Measurements from ENCODE around the gene KRT74.

KRT74 gene

DNA sequence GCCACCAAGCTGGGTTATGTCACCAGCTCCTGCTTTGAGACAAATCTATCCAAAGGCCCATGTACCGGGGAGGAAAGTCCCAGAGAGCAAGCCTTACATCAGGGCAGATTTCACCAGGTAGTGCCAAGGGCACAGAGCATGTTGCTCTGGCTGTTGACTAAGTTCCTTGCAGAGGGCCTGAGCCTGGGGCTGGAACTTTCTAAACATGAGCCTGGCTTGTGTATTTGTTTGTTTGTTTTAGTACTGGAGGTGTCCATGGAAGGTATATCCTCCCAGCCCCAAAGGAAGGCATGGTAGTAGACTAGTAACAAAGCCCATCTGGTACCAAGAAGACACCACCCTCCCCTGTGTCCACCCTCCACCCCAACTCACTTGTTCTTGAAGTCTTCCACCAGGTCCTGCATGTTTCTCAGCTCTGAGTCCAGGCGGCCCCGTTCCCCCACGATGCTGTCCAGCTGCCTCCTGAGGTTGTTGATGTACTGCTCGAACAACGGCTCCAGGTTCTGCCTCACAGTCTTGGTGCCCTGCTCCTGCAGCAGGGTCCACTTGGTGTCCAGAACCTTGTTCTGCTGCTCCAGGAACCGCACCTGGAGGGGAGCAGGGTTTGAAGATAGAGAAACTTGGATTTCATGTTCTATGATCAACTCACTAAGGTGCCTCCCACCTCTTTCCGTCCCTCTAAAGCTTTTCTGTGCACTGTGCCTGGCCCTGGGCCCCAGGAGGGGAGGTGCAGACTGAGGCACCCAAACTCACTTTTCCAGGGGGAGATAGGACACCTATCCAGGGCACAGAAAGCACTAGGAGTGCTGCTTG lies 54.9 kb downstream of the KRT74 start:
- no peak for DNase-seq

DNA sequence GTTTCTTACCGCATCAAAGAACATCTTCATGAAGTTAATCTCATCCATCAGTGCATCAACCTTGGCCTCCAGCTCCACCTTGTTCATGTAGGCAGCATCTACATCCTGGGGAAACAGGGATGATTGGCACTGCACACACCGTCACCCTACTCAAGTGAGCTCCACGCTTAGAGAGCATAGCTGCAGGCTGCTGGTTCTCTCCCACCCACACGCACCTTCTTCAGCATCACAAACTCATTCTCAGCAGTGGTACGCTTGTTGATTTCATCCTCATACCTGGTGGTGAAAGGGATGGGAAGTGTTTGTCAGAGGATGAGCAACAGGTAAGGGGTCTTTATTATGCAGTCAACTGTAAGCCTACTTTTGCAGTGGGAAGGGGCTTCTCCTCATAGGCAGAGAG lies 55.8 kb downstream of the KRT74 start:
- no peak for DNase-seq

DNA sequence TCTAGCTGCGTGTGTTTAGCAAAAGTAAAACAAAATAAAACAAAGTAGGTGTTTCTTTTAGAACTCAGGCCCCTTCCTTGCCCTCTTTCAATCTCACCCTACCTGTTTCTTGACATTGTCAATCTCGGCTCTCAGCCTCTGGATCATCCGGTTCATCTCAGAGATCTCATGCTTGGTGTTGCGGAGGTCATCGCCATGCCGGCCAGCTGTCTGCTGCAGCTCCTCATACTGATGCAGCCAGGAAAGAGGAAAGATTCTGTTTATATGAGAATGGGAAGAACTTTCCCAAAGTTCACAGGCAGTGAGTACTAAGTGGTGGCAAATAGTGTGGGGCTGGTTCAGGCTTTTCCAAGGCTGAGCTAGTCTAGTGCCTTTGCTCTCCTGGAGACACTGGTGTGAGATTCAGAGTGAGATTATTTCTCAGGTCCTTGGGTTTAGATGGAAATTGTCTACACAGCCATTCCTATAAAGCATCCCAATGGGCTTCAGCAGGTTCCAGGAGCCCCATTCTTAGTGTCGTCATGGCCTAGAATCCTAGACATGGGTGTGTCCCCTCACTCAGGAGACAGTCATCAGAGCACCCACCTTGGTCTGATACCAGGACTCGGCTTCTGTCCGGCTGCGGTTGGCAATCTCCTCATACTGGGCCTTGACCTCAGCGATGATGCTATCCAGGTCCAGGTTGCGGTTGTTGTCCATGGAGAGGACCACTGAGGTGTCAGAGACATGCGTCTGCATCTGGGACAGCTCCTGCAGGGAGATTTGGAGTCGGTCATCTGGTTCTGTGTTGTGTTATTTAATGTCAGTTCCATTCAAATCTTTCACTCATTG lies 56.4 kb downstream of the KRT74 start:
- no peak for DNase-seq

DNA sequence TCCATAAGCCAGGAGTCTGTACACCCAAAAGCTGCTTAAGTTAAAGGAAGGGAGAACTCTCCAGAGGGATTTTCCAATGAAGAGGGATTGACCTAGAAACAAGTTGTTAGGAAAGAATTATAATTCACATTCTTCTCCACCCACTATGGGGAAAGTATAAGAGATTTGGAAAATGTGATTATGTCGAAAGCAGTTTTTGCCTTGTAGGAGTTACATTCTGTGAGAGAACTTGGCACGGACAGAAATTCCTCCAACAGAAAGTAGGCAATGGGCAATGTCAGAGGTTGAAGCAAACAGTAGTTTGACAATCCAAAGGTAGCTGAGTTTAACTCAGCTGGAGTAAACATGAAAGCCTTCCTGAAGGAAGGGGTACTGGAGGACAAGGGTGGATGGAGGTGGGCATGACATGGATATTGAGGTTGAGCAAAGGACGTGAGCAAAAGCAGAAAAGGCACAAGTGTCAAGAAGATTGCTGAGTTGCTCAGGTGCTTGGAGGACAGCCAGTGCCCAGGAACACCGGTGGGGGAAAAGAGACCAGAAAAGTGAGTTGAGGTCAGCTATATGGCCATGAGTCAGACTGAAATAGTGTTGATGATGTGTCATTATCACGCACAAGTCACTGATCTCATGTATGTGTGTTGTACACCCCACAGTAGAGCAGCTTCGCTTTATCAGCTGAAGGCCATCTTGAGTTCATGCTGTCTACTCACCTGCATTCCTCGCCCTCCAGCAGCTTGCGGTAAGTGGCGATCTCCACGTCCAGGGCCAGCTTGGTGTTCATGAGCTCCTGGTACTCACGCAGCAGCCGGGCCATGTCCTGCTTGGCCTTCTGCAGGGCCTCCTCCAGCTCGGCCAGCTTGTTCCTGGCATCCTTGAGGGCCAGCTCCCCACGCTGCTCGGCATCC lies 57.5 kb downstream of the KRT74 start:
- no peak for DNase-seq

Measured in NCI-H2107 (cell line).